HG03354 (cell line): ENCODE results near the gene SYMPK.

Experiments
- ATAC-seq: cut with Tn5 transposase; IDR thresholded peaks from one replicate; pipeline ENCODE4 v1.9.1; 2021; ENCODE audit warnings: mild to moderate bottlenecking; ENCODE audit not compliant: unreplicated experiment, poor library complexity, severe bottlenecking

Gene SYMPK

GRCh38 chr19:45786533-45786894 is 76.4 kb downstream of the SYMPK start:
- ATAC-seq: no peak

GRCh38 chr19:45785781-45786532 is 77.0 kb downstream of the SYMPK start:
- no peak for ATAC-seq

GRCh38 chr19:45785097-45785496 is 77.8 kb downstream of the SYMPK start:
- no peak for ATAC-seq

- ATAC-seq: no peak
These were observed 78.9 kb downstream of the SYMPK start for GRCh38 chr19:45784096-45784495.

GRCh38 chr19:45782820-45783785 is 79.8 kb downstream of the SYMPK start:
- ATAC-seq: no peak

- no peak for ATAC-seq
These were observed 80.7 kb downstream of the SYMPK start, which contains the start of gene DMPK for GRCh38 chr19:45782162-45782691. DMPK (minus strand) TSS chr19:45782490; CDS start chr19:45782352, 138 bp downstream.

- no peak for ATAC-seq
These were observed 81.5 kb downstream of the SYMPK start for GRCh38 chr19:45781214-45782161.

GRCh38 chr19:45780448-45781213 is 82.3 kb downstream of the SYMPK start:
- no peak for ATAC-seq

GRCh38 chr19:45780146-45780447 is 82.8 kb downstream of the SYMPK start:
- no peak for ATAC-seq

GRCh38 chr19:45779231-45780145 is 83.5 kb downstream of the SYMPK start:
- peak; percentile 83 for ATAC-seq

GRCh38 chr19:45778010-45778661 is 84.8 kb downstream of the SYMPK start:
- no peak for ATAC-seq

- no peak for ATAC-seq
These were observed 85.5 kb downstream of the SYMPK start for GRCh38 chr19:45777395-45777961.

- no peak for ATAC-seq
These were observed 88.2 kb downstream of the SYMPK start for GRCh38 chr19:45774765-45775164.

- no peak for ATAC-seq
These were observed 89.6 kb downstream of the SYMPK start for GRCh38 chr19:45773384-45773783.

GRCh38 chr19:45772912-45773311 is 90.0 kb downstream of the SYMPK start:
- ATAC-seq: no peak

GRCh38 chr19:45772130-45772840 is 90.7 kb downstream of the SYMPK start:
- no peak for ATAC-seq
